ENCODE measurements around the gene KXD1.
"Not testable (repeated sequence)": the region's sequence is repeated elsewhere in the genome, so short reads cannot be mapped to it uniquely, and the experiment has no call there.

KXD1 gene

DNA sequence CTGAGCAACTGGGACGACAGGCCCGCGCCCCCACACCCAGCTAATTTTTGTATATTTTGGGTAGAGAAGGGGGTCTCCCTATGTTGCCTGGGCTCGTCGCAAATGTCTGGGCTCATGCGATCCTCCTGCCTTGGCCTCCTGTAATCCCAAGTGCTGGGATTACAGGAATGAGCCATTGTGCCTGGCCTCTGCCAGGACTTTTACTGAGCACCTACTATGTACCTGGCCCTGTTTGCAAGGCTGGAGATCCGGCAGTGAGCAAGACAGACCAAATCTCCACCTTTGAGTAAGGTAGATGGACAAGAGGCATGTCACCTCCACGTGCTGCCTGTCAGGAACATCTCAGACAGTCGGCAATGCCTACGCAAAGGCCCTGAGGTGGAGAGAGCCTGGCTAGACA, 21.2 kb upstream of the KXD1 start:
- DNase-seq (ENCODE audit: low read depth) = no peak

DNA sequence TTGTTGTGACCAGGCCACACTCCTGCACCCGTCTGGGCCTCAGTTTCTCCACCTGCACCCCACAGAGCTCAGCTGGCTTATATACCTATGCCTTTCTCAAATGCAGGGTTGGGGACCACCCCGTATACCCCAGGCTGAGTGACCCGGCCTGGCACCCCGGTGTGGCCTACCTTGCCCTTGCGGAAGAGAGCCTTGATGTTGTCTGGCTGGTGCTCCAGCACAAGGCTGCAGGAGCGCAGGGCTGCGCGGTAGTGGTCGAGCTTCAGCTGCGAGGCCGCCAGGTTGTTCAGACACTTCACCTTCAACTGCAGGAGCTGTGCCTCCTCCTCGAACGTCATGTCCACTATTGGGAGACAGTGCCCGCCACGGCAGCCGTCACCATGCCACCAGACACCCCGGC, 20.2 kb upstream of the KXD1 start:
- no peak for DNase-seq (ENCODE audit: low read depth)

DNA sequence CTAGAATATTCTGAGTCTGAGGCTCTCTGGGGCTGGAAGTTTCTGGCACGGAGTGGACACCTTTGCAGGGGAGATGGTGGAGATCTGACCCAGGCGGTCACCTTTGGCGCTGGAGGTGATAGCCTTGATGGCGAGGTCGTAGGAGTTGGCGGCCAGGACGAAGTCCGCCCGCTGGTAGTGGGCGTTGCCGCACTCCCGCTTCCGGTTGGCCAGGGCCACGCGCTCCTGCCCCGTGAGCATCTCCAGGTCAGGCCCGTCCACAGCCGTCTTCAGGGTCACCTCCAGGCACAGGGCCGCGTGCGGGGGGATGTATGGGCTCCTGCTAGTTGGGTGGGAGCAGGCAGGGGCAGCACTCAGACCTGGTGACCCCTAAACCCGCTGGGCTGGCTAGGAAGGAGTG, 19.6 kb upstream of the KXD1 start:
- no peak for DNase-seq (ENCODE audit: low read depth)

DNA sequence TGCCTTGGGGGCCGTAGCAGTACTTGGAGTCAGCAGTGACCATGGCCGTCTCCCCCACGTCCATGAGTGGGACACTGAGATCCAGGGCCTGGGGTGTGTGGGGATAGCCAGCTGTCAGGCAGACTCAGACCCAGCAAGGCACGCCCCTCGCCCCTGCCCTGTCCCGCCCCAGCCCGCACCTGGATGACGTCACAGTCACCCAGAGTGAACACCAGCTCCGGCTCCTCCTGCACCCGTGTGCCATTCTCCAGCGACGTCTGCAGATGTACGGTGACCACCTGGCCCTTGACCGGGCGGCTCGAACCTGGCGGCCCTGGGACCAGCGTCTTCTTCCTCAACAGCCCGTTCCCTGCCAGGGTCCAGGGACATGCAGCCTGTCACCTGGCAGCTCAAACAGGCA, 18.3 kb upstream of the KXD1 start:
- no peak for DNase-seq (ENCODE audit: low read depth)

DNA sequence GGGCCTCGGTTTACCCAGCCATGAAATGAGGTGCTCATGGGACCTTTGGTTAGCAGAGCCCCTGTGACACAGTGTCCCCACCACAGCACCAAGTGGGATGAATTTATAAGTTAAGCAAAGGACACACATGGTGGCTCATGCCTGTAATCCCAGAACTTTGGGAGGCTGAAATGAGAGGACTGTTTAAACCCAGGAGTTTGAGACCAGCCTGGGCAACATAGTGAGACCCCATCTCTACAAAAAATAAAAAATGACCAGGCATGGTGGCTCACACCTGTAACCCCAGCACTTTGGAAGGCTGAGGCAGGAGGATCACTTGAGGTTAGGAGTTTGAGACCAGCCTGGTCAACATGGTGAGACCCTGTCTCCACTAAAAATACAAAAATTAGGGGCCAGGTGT, 17.5 kb upstream of the KXD1 start:
- DNase-seq (ENCODE audit: low read depth) = not testable (repeated sequence)

DNA sequence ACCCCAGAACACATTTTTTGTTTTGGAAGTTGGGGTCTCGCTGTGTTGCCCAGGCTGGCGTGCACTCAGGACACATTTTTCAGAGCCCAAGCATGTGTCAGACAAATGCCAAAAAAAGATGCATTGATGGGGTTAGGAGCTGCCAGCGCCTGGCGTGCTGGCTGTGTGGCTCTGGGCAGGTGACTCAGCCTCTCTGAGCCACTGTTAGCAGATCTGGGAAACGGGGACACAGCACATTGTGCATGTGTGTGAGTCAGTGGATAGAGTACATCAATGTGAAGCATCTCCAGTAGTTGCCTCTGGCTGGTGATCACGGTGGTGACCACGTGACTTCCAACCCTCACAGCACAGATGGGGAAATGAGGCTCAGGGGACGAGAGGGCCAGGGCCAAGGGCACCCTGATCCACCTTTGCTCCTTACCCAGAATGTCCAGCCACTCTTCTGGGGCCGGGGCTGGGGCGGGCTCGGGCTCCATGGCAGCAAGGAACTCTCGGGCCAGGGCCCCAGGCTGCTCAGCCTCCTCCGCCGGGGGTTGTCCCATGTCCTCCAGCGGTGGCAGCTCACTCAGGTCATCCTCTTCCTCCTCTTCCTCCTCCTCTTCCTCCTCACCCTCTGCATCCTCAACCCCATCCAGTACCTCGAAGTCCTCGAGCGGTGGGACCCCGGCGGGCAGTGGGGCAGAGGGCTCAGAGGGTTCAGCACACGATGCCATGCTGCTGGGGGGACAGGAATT, 16.2 kb upstream of the KXD1 start:
- DNase-seq (ENCODE audit: low read depth) = no peak

DNA sequence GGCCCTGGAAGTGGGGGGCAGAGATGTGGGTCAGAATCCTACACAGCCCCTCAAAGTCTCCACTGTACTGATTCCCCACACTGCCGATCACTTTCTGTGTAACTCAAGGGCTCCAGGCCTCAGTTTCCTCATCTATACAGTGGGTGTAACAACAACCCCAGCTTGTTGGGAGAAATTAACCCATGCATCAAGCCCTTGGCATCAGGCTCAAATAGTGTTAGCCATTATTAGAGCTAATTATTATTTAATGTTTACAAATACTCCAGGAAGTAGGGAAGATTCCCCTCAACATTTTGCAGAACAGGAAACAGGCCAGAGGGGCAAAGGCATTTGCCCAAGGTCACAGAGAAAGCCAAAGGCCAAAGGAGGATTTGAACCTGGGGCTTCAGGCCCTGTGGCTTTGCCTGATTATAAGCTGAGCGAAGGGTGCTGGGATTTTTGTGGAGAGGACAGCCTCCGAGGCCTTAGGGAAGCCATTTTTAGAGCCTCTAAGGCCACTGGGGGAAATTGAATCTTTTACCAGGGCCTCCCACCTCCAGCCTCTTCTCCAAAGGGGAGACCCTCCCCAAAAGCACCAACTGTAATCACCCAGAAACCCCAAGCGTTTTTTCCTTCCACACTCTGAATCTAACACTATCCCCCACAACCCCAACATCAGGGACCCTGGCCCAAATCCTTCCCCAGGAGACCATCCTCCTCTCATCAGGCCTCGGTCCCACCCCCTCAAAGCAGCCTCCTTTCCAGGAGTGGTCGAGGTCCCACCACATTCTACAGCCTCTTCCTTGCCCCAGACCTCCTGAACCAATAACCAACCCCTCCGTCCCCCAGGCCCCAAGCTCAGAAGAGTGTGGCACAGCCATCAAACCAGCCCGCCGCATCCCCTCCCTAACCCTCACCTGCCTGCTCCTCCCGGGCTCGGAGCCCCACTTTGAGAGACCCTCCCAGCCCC, 15.4 kb upstream of the KXD1 start:
- DNase-seq (ENCODE audit: low read depth) = no peak

DNA sequence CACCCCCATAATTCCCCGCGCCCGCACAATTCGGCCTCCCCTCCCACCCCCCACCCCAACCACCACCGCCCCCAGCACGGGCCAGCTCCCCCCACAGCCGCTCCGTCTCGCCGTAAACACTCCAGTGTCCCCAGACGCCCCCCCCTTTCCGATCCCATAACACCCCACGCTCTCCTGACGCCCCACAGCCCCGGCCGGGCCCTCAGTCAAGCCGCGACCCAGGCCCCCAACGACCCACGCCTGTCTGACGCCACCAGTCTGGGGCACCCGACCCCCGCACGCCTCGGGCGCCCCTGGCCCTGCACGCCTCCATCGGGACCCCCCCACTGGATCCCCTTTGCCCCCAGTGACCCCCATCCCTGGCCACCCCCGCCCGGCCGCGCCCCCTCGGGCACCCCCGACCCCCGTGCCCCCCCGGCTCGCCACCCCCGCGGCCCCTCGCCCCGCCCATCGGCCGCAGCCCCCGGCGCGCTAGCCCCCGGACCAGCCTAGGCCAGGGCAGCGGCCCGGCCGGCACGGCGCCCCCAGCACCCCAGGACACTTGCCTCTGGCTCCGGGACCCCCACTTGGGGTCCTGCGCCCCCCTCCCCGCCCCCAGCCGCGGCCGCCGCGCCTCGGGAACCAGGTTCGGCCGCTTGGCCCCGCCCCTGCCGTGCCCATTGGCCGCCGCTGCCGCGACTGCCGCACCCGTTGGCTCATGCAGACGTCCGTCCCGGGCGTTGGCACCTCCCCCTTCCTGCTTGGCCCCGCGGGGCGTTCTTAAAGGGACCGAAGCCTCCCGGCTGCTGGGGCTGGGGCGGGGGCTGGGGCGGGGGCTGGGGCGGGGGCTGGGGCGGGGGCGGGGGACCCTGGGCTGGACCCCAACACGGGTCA, 14.5 kb upstream of the KXD1 start, which contains the start of gene FKBP8:
FKBP8 (minus strand) TSS at position 633 of the 873 bp plus-strand sequence. CDS start 1,603 bp downstream, outside the sequence.
- peak; percentile 70 for DNase-seq (ENCODE audit: low read depth)

DNA sequence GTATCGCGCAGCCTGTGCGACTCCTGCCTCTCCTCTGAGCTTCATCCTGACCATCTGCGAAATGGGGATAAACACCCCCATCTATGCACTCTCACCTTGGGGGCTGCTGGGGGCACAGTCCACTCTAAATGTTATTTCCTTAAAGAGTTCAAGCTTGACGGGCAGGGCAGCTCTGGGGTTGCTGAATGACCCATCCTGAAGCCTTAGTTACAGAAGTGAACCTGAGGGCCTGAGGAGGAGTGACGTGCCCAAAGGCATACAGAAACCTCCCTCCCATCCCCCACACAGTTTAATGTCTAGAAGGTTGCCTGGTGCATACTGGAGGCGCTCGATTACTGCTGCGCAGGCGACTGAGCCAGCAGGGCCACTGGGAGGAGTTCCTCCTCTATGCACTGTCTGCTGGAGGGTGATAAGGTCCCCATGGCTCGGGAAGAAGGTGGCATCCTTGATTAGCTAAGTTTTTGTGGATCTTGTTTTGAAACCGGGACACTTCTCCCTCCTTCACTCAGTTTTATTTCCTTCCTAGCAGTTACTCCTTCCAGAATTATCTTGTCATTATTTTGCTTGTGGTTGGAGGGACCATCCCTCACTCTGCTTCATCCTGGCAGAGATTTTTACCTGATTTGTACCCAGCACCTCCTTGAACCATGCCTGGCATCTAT, 13.7 kb upstream of the KXD1 start:
- DNase-seq (ENCODE audit: low read depth) = peak; percentile 52

DNA sequence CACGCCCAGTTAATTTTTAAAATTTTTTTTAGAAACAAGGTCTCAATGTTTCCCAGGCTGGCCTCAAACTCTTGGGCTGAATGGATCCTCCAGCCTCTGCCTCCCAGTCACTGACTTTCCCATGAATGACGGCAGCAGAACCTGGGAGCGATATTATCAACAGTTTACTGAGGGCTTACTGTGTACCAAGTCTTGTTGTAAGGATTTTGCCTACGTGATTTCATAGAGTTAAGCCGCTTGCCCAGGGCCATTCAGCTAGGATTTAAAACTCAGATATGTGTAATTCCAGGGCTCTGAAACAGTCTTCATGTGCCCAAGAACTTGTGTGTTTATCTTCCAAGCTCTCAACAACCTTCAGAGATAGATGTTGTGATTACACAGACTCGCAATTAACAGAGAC, 6.0 kb upstream of the KXD1 start:
- no peak for DNase-seq (ENCODE audit: low read depth)

DNA sequence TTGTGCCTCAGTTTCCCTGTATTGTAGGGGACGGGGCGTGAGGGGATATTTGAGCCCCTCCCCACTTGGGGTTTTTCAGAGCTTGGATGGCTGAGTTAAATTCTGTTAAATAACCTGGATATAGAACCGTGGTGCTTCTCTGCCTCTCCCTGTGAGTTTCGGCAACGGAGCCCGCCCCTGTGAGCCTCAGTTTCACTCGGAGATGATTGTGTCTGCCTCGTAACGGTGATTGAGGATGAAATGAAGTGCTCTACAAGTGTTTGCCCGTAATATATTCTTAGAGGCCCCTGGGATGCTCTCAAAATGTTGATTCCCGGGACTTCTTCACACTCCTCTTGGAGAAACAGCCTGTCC, 509 bp downstream of the KXD1 start:
- DNase-seq (ENCODE audit: low read depth) = no peak

DNA sequence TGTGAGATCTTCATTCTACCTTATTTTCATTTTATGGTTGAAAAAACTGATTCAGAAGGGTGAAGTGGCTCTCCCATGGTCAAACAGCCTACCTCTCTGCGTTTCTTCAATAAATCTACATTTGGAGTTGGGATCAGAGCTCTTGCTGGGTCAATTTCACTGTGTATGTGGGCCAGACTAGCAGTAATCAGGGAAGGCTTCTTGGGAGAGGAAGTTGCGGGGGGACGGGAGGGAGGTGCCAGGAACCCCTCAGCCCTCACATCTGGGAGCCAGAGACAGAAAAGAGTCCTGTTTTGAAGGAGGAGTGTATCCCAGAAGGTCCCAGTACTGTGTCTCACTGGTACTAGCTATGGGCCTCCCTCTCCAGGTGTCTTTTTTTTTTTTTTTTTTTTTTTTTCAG, 934 bp downstream of the KXD1 start:
- DNase-seq (ENCODE audit: low read depth) = no peak

DNA sequence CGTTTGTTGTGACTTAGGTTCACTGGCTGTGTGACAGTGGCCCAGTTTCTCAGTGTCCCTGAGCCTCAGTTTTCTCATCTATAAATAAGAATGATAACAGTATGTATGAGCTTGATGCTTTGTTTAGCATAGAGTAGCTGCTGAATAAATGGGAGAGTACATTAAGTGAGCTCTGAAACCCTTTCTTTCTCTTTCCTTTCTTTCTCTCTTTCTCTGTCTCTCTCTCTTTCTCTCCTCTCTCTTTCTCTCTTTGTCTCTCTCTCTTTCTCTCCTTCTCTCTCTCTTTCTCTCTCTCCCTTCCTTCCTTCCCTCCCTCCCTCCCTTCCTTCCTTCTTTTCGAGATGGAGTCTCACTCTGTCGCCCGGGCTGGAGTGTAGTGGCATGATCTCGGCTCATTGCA, 2.0 kb downstream of the KXD1 start:
- no peak for DNase-seq (ENCODE audit: low read depth)

DNA sequence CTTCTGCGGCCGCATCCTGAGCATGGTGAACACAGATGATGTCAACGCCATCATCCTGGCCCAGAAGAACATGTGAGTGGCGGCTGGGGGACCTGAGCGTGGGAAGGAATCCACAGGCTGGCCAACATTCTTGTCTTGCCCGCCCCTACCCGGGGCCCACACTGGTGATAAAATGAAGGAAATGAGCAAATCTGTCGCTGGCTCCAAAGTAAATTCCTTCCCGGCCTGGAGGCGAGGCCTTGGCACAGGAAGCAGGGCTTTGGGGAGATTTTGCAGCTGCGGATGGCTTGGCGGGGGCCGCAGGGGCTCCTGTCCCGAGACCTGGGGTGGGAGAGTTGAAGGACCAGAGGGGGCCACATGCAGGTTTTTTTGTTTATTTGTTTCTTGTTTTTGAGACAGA, 4.4 kb downstream of the KXD1 start:
- DNase-seq (ENCODE audit: low read depth) = no peak

DNA sequence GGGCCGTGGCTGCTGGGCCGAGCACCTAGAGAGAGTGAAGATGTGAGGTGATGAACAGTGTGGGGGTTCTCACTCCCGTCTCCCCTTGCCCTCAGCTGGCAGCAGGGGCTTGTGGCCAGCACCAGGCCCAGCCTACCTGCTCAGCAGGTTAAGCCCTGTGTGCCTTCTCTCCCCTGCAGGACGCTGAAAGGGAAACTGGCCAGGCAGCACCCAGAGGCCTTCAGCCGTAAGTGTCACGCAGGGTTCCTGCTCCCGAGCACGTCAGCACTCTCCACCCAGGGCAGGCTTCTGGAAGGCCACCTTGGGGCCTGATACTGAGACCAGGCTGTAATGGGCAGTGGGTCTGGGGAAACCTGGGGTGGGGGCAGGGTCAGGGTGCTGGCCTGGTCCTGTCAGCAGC, 9.3 kb downstream of the KXD1 start:
- DNase-seq (ENCODE audit: low read depth) = no peak

DNA sequence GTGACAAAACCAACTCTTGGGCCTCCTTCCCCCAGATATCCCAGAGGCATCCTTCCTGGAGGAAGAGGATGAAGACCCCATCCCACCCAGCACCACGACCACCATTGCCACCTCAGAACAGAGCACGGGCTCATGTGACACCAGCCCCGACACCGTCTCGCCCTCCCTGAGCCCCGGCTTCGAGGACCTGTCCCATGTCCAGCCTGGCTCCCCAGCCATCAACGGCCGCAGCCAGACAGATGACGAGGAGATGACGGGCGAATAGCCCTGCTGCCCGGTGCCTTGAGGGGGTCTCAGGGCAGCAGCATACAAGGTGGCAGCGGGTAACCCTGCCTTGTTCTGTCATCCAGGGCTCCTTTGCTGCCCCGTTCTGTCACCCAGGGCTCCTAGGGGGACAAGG, 10.7 kb downstream of the KXD1 start:
- no peak for DNase-seq (ENCODE audit: low read depth)

DNA sequence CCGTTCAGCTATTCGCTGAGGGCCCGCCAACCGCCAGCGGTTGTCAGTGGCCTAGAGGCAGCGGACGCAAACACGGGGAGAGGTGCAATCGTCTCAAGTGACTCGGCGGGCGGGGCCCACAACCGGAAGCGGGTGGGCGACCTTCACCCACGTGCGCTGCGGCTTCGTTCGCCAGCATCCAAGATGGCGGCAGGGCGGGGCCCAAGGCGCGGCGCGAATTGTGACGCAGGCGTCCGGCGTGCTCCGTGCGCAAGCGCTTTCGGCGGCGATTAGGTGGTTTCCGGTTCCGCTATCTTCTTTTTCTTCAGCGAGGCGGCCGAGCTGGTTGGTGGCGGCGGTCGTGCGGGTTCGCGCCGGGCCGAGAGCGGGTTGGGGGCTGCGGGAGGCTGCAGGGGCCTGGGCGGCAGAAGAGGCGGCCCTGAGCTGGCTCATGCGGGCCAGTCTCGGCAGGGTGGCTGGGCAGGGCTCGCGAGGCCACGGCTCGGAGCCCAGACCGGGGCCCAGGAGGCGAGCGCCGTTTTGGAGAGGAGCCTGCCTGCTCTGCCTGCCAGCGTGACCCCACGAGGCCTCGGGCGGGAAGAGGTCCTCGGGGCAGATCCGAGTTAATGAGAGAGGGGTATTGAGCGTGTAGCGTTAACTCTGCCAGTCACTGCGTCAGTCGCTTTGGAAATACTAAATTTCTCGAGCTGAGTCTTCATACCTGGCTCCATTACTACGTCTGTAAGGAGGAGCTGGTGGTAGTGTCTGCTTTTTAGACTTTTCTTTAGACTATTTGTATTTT, 14.1 kb downstream of the KXD1 start, which contains the start of gene UBA52:
UBA52 (plus strand) TSS at position 294 of the 781 bp plus-strand sequence. CDS start 1,444 bp downstream, outside the sequence.
- peak; percentile 92 for DNase-seq (ENCODE audit: low read depth)

DNA sequence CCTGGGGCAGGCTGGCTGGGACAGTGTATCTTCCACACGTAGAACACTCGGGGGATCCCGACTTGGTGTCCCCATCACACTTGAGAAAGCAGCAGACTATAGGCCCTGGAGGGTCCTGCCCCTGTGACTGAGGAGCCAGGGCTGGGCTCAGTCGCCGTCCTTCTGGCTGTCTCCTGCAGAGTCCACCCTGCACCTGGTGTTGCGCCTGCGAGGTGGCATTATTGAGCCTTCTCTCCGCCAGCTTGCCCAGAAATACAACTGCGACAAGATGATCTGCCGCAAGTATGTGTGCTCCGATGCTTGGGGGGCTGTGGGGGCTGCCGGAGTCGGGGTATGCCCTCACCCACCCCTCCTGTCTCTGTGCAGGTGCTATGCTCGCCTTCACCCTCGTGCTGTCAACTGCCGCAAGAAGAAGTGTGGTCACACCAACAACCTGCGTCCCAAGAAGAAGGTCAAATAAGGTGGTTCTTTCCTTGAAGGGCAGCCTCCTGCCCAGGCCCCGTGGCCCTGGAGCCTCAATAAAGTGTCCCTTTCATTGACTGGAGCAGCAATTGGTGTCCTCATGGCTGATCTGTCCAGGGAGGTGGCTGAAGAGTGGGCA, 17.1 kb downstream of the KXD1 start:
- DNase-seq (ENCODE audit: low read depth) = no peak

DNA sequence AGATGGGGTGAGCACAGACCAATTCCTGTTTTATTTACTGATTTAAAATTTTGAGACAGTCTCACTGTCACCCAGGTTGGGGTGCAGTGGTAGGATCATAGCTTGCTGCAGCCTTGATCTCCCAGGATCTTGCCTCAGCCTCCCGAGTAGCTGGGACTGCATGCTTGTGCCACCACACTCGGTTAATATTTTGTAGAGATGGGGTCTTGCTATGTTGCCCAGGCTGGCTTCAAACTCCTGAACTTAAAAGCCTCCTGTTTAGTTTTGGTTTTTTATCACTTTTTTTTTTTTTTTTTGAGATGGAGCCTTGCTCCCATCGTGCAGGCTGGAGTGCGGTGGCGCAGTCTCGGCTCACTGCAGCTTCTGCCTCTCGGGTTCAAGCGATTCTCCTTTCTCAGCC, 18.7 kb downstream of the KXD1 start:
- no peak for DNase-seq (ENCODE audit: low read depth)

DNA sequence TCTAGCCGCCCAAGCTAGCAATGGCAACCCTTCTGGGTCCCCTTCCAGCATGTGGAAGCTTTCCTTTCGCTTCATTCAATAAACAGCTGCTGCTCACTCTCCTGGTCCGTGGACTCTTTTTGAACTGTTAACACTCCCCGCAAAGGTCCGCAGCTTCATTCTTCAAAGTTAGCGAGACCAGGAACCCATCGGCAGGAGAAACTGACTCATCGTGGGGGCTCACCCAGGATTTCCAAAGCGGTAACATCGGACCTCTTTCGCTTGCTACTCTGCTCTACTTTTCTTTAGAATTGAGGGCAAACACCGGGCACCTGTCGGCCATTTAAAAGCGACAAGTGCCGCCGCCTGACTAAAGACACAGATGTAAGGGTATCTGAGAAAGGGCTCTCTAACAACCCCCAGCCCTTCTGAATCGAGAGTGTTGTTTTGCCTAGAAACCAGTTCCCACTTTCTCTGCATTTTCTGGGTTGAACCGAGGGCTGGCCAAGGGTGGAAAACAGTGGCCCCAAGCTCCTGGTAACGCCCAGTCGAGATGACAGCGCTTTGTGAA, 19.8 kb downstream of the KXD1 start:
- no peak for DNase-seq (ENCODE audit: low read depth)
